HEK293T (cell line): Measurements from ENCODE around the gene KLHDC3.

Experiments
- CTCF ChIA-PET: fragments of 350-600 bp; formaldehyde crosslinking; extraction: SDS; loops from one replicate; lab custom pipeline; 2021; ENCODE audit warnings: antibody characterized with exemption, inconsistent platforms; lab: Yijun Ruan, JAX
- POLR2A ChIA-PET: fragments of 350-600 bp; formaldehyde crosslinking; extraction: SDS; loops from one replicate; lab custom pipeline; 2020; ENCODE audit warnings: antibody characterized with exemption, inconsistent platforms; lab: Yijun Ruan, JAX
- DNase-seq: peaks from one replicate; pipeline ENCODE4 v3.0.0; 2012; ENCODE audit warnings: mixed read lengths; ENCODE audit errors: extremely low spot score
- ARNT ChIP-seq: fragments of 450-650 bp; IDR thresholded peaks from 2 replicates; pipeline ENCODE4 v1.6.1; 2017; ENCODE audit warnings: mild to moderate bottlenecking
- BHLHE40 ChIP-seq: fragments of 450-650 bp; IDR thresholded peaks from 2 replicates; pipeline ENCODE4 v1.6.1; 2016; ENCODE audit warnings: mild to moderate bottlenecking, moderate library complexity, borderline replicate concordance
- CTBP1 ChIP-seq: fragments of 450-650 bp; IDR thresholded peaks from 2 replicates; pipeline ENCODE4 v1.6.1; 2016; ENCODE audit warnings: borderline replicate concordance
- ELF4 ChIP-seq: fragments of 450-650 bp; IDR thresholded peaks from 2 replicates; pipeline ENCODE4 v1.6.1; 2017; ENCODE audit warnings: antibody characterized with exemption
- FOXA1 ChIP-seq: fragments of 450-650 bp; IDR thresholded peaks from 2 replicates; pipeline ENCODE4 v1.6.1; 2016; ENCODE audit warnings: mild to moderate bottlenecking
- FOXK2 ChIP-seq: fragments of 450-650 bp; IDR thresholded peaks from 2 replicates; pipeline ENCODE4 v1.6.1; 2016; ENCODE audit warnings: mild to moderate bottlenecking
- FOXM1 ChIP-seq: fragments of 450-650 bp; IDR thresholded peaks from 2 replicates; pipeline ENCODE4 v1.6.1; 2017; ENCODE audit warnings: mild to moderate bottlenecking, borderline replicate concordance
- HDGF ChIP-seq: fragments of 450-650 bp; IDR thresholded peaks from 2 replicates; pipeline ENCODE4 v1.6.1; 2017; ENCODE audit warnings: antibody characterized with exemption, borderline replicate concordance
- L3MBTL2 ChIP-seq: fragments of 450-650 bp; conservative IDR thresholded peaks from 2 replicates; pipeline ENCODE4 v1.6.1; 2016; ENCODE audit warnings: mild to moderate bottlenecking
- LEF1 ChIP-seq: fragments of 450-650 bp; IDR thresholded peaks from 2 replicates; pipeline ENCODE4 v1.6.1; 2017; ENCODE audit warnings: mild to moderate bottlenecking, borderline replicate concordance
- NFRKB ChIP-seq: fragments of 450-650 bp; IDR thresholded peaks from 2 replicates; pipeline ENCODE4 v1.6.1; 2016; ENCODE audit warnings: mild to moderate bottlenecking, moderate library complexity
- PKNOX1 ChIP-seq: fragments of 450-650 bp; IDR thresholded peaks from 2 replicates; pipeline ENCODE4 v1.6.1; 2016
- SP1 ChIP-seq: fragments of 450-650 bp; IDR thresholded peaks from 2 replicates; pipeline ENCODE4 v1.6.1; 2017
- SUZ12 ChIP-seq: fragments of 450-650 bp; IDR thresholded peaks from 2 replicates; pipeline ENCODE4 v1.6.1; 2016; ENCODE audit warnings: mild to moderate bottlenecking
- TARDBP ChIP-seq: fragments of 450-650 bp; IDR thresholded peaks from 2 replicates; pipeline ENCODE4 v1.6.1; 2016
- ZNF384 ChIP-seq: fragments of 450-650 bp; IDR thresholded peaks from 2 replicates; pipeline ENCODE4 v1.6.1; 2016

The KLHDC3 gene

GRCh38 chr6:43033496-43034189, 19.6 kb downstream of the KLHDC3 start:
- no peak for TF ChIP-seq PKNOX1
- no peak for TF ChIP-seq ELF4
- no peak for TF ChIP-seq CTBP1
- no peak for TF ChIP-seq SP1
- TF ChIP-seq SUZ12: no peak
- TF ChIP-seq L3MBTL2: no peak
- TF ChIP-seq ARNT: no peak
- no peak for TF ChIP-seq HDGF
- TF ChIP-seq LEF1: no peak
- no peak for TF ChIP-seq NFRKB
- TF ChIP-seq ZNF384: no peak
- no peak for TF ChIP-seq TARDBP
- CTCF ChIA-PET: no interaction called here
- POLR2A ChIA-PET: interaction anchor here (1.0 kb wide), 1 partner anchor 20 kb away, joined by 5 read pairs; the partner anchor contains the start of gene CUL7
- DNase-seq: no peak

GRCh38 chr6:43034190-43034525, 20.1 kb downstream of the KLHDC3 start:
- POLR2A ChIA-PET: interaction anchor here (1.0 kb wide), 1 partner anchor 20 kb away, joined by 5 read pairs; the partner anchor contains the start of gene CUL7

GRCh38 chr6:43035495-43036194, 21.6 kb downstream of the KLHDC3 start:
- ChIA-PET CTCF (no interaction called here), POLR2A (interaction anchor here (0.8 to 1.6 kb wide), 2 partner anchors 52 to 57 kb away, joined by 3 to 7 read pairs; partner anchors contain the start of genes PEX6 and PPP2R5D)
- no peak for TF ChIP-seq HDGF
- TF ChIP-seq ARNT: no peak
- no peak for TF ChIP-seq FOXA1
- TF ChIP-seq PKNOX1: no peak
- no peak for TF ChIP-seq NFRKB
- no peak for TF ChIP-seq TARDBP
- no peak for TF ChIP-seq SUZ12
- no peak for TF ChIP-seq ELF4
- TF ChIP-seq FOXM1: no peak
- TF ChIP-seq CTBP1: no peak
- no peak for TF ChIP-seq SP1
- TF ChIP-seq L3MBTL2: no peak
- no peak for TF ChIP-seq ZNF384
- TF ChIP-seq FOXK2: no peak
- TF ChIP-seq LEF1: no peak
- no peak for TF ChIP-seq BHLHE40
- no peak for DNase-seq

More at GRCh38 chr6:43034190-43034525, 20.1 kb downstream of the KLHDC3 start:
- DNase-seq: no peak
- CTCF ChIA-PET: no interaction called here
- TF ChIP-seq PKNOX1 (no peak), ARNT (no peak), FOXA1 (no peak), LEF1 (no peak), FOXM1 (no peak), ZNF384 (no peak), TARDBP (no peak), SP1 (no peak), L3MBTL2 (no peak), NFRKB (no peak), FOXK2 (no peak), ELF4 (no peak)

- ChIA-PET POLR2A (interaction anchor here (0.8 kb wide), 1 partner anchor 23 kb away, joined by 3 read pairs; the partner anchor contains the start of genes KLHDC3 and MEA1), CTCF (no interaction called here)
- TF ChIP-seq PKNOX1 (no peak), ELF4 (no peak), LEF1 (no peak), SP1 (no peak), L3MBTL2 (no peak), FOXM1 (no peak)
- no peak for DNase-seq
These were observed 22.7 kb downstream of the KLHDC3 start for GRCh38 chr6:43036712-43037111.

GRCh38 chr6:43037197-43037596, 23.1 kb downstream of the KLHDC3 start:
- CTCF ChIA-PET: no interaction called here
- POLR2A ChIA-PET: interaction anchor here (0.8 kb wide), 1 partner anchor 23 kb away, joined by 3 read pairs; the partner anchor contains the start of genes KLHDC3 and MEA1
- DNase-seq: no peak
- TF ChIP-seq ELF4: no peak
- TF ChIP-seq FOXA1: no peak
- no peak for TF ChIP-seq PKNOX1
- TF ChIP-seq TARDBP: no peak
- no peak for TF ChIP-seq LEF1
- no peak for TF ChIP-seq ZNF384
- no peak for TF ChIP-seq FOXK2
